KMS-11 (cell line): ENCODE data around the gene PYROXD2.
A peak's percentile ranks its signal among the peaks of the same experiment; 100 is the strongest.

ENCODE experiments used
- H2AFZ ChIP-seq: fragments of 200-600 bp; sonication (generic); 2 replicates; pipeline ENCODE4 v1.6.1; 2016; ENCODE audit warnings: antibody characterized with exemption, mixed run types, low read depth
- H3K27ac ChIP-seq: fragments of 200-600 bp; sonication (generic); 2 replicates; pipeline ENCODE4 v1.6.1; 2016; ENCODE audit warnings: mild to moderate bottlenecking, mixed run types
- H3K27me3 ChIP-seq: fragments of 200-600 bp; sonication (generic); 2 replicates; pipeline ENCODE4 v1.6.1; 2017; ENCODE audit warnings: mild to moderate bottlenecking, low read depth, mixed run types, moderate library complexity; ENCODE audit not compliant: insufficient read depth
- H3K36me3 ChIP-seq: fragments of 200-600 bp; sonication (generic); 2 replicates; pipeline ENCODE4 v1.6.1; 2017; ENCODE audit warnings: mild to moderate bottlenecking, mixed run types; ENCODE audit not compliant: insufficient read depth
- H3K4me1 ChIP-seq: fragments of 200-600 bp; sonication (generic); 2 replicates; pipeline ENCODE4 v1.6.1; 2016; ENCODE audit warnings: mild to moderate bottlenecking, low read depth, mixed run types; ENCODE audit not compliant: poor library complexity, severe bottlenecking
- H3K4me2 ChIP-seq: fragments of 200-600 bp; sonication (generic); 2 replicates; pipeline ENCODE4 v1.7.0; 2016; ENCODE audit warnings: mild to moderate bottlenecking, mixed run types
- H3K4me3 ChIP-seq: fragments of 200-600 bp; sonication (generic); IDR thresholded peaks from 2 replicates; pipeline ENCODE4 v1.6.1; 2017; ENCODE audit warnings: low read depth, low read length, mixed read lengths; ENCODE audit not compliant: insufficient read depth
- H3K79me2 ChIP-seq: fragments of 200-600 bp; sonication (generic); 2 replicates; pipeline ENCODE4 v1.6.1; 2016; ENCODE audit warnings: low read depth, mixed run types; ENCODE audit not compliant: insufficient read depth
- H3K9ac ChIP-seq: fragments of 200-600 bp; sonication (generic); 2 replicates; pipeline ENCODE4 v1.6.1; 2016; ENCODE audit warnings: mild to moderate bottlenecking, mixed run types
- H4K20me1 ChIP-seq: fragments of 200-600 bp; sonication (generic); 2 replicates; pipeline ENCODE4 v1.6.1; 2016; ENCODE audit warnings: mild to moderate bottlenecking, mixed run types; ENCODE audit not compliant: insufficient read depth
- CTCF ChIP-seq: fragments of 200-600 bp; sonication (generic); conservative IDR thresholded peaks from 2 replicates; pipeline ENCODE4 v1.6.1; 2017; ENCODE audit warnings: low read depth, mild to moderate bottlenecking, antibody characterized with exemption, low read length, moderate library complexity, mixed read lengths

Gene PYROXD2

GRCh38 chr10:98446661-98447221 is 31.8 kb upstream of the PYROXD2 start, which contains the start of gene HPS1:
HPS1 (minus strand) TSS chr10:98446935; CDS start chr10:98443240, 3,695 bp downstream.
- Histone ChIP-seq H2AFZ (peak within 1 kb of the TSS; percentile 100), H4K20me1 (no peaks in the 10 kb centered on the region)

DNA sequence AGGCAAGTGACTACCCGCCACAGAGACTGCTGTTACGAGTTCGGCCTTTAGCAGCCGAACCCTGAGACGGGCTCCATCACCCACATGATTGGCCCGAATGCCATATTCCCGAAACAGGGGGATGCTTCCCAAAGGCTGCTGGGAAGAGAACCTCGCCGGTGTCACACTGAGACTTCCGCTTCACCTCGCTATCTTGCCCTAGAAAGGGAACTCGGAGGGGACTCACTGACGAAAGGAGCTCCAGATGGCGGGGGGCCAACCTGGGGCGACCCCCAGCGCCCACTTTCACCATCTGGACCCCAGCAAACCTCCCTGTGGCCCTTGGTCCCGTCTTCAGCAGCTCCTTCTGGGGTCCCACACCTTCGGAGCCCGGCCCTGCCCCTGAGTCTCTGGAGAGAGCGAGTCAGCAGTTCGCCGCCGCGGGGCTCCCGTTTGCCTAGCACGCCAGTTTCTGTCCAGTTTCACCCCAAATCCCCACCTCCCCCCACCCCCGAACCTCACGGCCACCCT is 31.2 kb upstream of the PYROXD2 start:
- TF ChIP-seq CTCF, result no peak
- H3K36me3 ChIP-seq, result 0 out of 2 replicates have a peak, but pooled peaks cover 3% of the 10 kb centered on the region
- no peaks in the 10 kb centered on the region for H3K27me3 ChIP-seq
- peak overlapping the region; percentile 51 for H3K27ac ChIP-seq
- peaks cover 9% of the 10 kb centered on the region for H3K79me2 ChIP-seq
- peaks cover 11% of the 10 kb centered on the region for H3K4me1 ChIP-seq
- H4K20me1 ChIP-seq, result no peaks in the 10 kb centered on the region
- H3K4me3 ChIP-seq, result no peak overlapping the region
- H2AFZ ChIP-seq, result peak overlapping the region; percentile 100
- H3K4me2 ChIP-seq, result peak overlapping the region; percentile 95
- peak overlapping the region; percentile 92 for H3K9ac ChIP-seq

More at GRCh38 chr10:98446661-98447221, 31.8 kb upstream of the PYROXD2 start, which contains the start of gene HPS1:
- no peaks in the 10 kb centered on the region for H3K27me3 ChIP-seq
- H3K36me3 ChIP-seq, result no peaks in the 10 kb centered on the region
- TF ChIP-seq CTCF, result no peak
- no peak within 1 kb of the TSS for H3K4me3 ChIP-seq
- H3K4me2 ChIP-seq, result peak within 1 kb of the TSS; percentile 95
- peak within 1 kb of the TSS; percentile 51 for H3K27ac ChIP-seq
- peaks cover 11% of the 10 kb centered on the region for H3K4me1 ChIP-seq
- H3K79me2 ChIP-seq, result peaks cover 9% of the 10 kb centered on the region
- H3K9ac ChIP-seq, result peak within 1 kb of the TSS; percentile 92

DNA sequence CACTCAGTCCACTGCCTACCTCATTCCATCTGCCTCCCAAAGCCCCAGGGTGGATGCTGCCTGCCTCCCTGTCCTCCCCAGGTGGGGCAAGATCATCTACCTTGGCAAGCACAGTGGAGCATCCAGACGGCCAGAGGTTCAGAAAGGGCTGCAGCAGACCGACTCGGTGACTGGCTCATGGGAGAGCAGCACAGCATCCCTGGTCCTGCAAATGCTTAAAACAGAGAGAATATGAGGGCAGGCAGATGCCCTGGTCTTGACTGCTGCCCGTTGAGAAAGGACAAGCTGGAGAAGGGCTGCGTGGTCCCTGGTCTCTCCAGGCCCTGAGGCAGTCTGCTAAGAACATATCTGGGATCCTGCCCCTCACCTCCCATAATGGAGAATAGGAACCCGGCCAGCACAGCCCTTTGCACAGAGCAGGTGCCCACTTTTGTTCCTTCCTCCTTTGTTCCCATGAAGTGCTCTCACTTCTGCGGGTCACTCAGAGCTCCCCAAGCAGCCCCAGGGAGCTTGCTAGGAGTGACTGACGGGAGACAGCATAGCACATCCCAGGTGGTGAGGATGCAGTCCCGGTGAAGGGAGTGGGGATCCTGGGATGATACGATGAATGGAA is 30.3 kb upstream of the PYROXD2 start:
- Histone ChIP-seq H3K4me1 (peaks cover 11% of the 10 kb centered on the region), H3K9ac (no peak overlapping the region), H3K27me3 (no peaks in the 10 kb centered on the region), H3K4me2 (peak overlapping the region; percentile 95; the same call in 1 of the 2 replicates), H3K79me2 (peaks cover 9% of the 10 kb centered on the region), H4K20me1 (no peaks in the 10 kb centered on the region), H2AFZ (no peak overlapping the region), H3K27ac (no peak overlapping the region), H3K36me3 (peaks cover 5% of the 10 kb centered on the region; the same call in 1 of the 2 replicates), H3K4me3 (no peak overlapping the region)
- TF ChIP-seq CTCF, result no peak

- Histone ChIP-seq H3K4me1 (peaks cover 11% of the 10 kb centered on the region), H3K36me3 (peaks cover 5% of the 10 kb centered on the region; the same call in 1 of the 2 replicates), H3K27me3 (no peaks in the 10 kb centered on the region), H4K20me1 (no peaks in the 10 kb centered on the region), H3K9ac (no peak overlapping the region), H2AFZ (no peak overlapping the region), H3K27ac (no peak overlapping the region), H3K4me2 (no peak overlapping the region), H3K4me3 (no peak overlapping the region), H3K79me2 (peaks cover 9% of the 10 kb centered on the region)
- no peak for TF ChIP-seq CTCF
Measured at GRCh38 chr10:98444314-98445006, 29.5 kb upstream of the PYROXD2 start.
